HG03066 (cell line): ENCODE measurements around the gene MACROD2.
"Not testable (repeated sequence)": the region's sequence is repeated elsewhere in the genome, so short reads cannot be mapped to it uniquely, and the experiment has no call there.

Source experiments
- ATAC-seq: cut with Tn5 transposase; IDR thresholded peaks from one replicate; pipeline ENCODE4 v1.9.1; 2021; ENCODE audit warnings: low read depth; ENCODE audit not compliant: unreplicated experiment

Gene MACROD2

GRCh38 chr20:15162079-15162647, 1166.8 kb downstream of the MACROD2 start:
- ATAC-seq: no peak

DNA sequence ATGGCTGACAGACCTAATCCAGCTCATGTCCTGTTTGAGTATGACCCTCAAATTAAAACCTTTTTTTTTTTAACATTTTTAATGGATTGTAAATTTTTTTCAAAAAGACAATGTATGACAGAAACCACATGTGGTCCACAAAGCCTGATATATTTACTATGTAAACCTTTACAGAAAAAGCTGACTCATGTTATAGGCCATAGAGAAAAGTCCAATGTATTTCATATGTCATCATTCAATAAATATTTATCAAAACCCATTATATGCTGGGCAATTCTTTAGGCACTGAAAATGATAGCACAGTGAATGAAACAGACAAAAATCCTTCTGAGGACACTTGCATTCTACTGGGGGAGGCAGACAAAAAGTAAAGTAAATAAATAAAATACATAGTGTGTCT, 1168.3 kb downstream of the MACROD2 start:
- ATAC-seq: no peak

DNA sequence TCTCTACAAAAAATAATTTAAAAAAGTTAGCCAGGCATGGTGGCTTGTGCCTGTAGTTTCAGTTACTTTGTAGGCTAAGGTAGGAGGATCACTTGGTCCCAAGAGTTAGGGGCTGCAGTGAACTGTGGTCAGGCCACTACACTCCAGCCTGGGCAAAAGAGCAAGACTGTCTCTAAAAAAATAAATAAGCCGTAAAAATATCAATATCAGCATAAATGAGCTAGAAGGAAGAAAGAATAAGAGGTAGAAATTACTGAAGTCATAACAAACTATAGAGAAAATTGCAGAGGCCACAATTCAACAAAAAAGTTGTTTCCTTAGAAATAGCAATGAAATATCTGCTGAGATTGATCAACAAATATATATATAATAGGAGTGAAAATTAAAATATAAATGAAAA, 1169.4 kb downstream of the MACROD2 start:
- no peak for ATAC-seq

DNA sequence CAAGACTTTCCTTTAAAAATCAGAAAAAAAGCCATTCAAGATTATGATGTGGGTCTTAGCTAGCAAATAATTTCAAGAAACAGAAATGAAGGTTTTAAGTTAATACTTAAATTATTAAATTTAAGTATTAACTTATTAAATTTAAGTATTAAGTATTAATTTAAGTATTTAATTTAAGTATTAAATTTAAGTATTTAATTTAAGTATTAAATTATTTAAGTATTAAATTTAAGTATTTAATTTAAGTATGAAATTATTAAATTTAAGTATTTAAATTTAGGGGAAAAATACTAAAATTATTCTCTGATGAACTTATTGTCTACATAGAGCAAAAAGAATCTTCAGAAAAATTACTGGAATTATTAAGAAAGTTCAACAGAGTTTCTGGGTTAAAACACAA, 1171.4 kb downstream of the MACROD2 start:
- ATAC-seq: no peak

DNA sequence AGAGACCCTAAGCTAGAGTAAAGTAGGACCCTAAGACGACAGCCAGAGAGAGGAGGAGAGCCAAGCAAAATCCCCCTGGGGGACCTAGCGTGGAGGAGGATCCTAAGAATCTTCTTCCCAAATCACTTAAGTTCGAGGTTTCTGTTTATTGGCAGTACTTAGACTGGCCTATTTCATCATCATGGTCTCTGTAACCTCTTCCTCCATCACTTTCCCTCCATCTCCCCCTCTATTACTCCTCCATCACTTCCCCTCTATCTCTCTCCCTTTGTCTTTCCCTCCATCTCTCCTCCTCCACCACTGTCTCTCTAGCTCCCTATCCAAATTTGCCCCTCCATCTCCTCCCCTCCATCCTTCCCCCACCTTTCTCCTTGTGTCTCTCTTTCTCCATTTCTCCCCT, 1175.7 kb downstream of the MACROD2 start:
- no peak for ATAC-seq

DNA sequence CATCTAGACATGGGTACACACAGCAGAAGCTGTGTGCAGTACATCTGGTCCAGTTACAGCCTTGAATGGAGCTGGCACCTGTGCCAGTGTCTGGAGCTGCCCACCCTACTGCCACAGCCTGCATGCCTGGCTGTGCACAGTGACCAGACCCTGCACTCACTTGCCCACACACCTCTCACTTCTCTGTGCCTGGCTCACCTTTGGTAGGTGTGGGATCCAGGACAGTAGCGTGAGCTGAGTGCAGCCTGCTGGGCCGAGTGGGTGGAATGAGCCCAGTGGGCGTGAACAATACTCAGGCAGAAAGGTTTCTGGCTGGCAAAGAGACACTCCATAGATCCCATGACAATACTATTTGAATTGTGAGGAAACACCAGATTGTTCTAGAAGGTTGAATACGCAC, 1181.6 kb downstream of the MACROD2 start:
- no peak for ATAC-seq

DNA sequence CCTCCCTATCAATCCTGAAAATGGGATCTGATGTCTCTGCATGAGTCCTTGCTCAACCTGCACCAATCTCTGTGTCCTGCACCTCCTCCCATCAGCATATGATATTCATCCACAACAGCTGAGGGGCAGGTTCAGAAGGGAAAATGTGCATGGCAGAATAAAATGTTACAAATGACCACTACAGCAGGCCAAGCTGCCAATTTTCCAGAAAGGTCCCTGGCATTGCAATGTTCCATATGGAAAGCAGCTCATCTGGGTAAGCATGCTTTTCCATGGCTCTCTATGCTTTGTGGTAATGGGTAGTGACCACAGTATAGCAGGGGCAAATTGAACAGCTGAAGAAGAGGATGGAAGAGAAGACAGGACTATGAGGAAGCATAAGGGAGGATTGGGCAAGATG, 1183.3 kb downstream of the MACROD2 start:
- ATAC-seq: no peak

- no peak for ATAC-seq
Observed at GRCh38 chr20:15179381-15179780, 1184.1 kb downstream of the MACROD2 start.

DNA sequence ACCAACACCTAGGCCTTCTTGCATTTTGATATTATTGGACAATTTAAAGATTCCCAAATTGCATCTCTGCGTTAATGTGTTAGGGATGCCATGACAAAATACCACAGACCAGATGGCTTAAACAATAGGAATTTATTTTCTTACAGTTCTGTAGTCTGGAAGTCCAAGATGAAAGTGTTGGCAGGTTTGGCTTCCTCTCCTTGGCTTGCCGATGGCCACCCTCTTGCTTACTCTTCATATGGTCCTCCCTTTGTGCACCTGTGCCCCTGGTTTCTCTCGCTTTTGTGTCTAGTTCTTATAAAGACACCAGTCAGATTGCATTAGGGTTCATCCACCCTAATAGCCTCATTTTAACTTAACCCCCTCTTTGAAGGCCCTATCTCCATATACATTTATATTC, 1184.5 kb downstream of the MACROD2 start:
- no peak for ATAC-seq

DNA sequence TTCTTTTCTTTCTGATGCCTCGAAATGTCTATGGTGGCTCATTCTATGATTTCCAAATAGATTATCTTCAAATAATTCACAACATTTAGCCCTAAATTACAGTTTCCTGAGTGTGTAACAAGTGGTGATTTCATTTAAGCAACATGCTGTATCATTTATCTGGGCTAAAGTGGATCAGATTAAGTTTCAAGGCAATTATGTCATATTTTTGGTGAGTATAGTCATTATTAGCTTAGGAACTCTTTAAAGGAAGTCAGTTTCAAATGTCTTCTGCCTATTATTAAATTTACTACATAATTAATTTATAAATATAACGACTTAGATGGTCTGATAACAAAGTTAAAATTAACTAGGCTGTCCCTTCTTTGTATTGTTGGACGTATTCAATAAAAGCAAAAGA, 1190.0 kb downstream of the MACROD2 start:
- no peak for ATAC-seq

DNA sequence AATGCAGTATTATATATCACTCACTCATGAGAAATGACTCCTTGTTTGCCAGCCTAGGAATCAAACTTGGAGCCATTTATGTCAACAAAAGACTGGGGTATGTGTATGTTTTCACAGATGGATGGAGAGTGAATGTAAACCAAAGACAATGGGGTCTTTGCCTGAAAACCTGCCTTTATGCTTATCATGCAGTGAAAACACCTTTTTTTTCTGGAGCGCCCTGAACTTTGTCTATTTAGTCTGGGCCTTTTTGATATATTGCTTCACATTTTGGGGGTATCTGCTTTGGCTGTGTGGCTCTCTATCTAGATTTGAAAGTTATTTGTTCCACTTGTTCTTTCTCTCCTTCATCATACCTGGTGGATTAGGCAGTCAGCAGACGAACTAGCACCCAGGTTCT, 1190.6 kb downstream of the MACROD2 start:
- ATAC-seq: no peak

- no peak for ATAC-seq
Observed at GRCh38 chr20:15187612-15188011, 1192.3 kb downstream of the MACROD2 start.

DNA sequence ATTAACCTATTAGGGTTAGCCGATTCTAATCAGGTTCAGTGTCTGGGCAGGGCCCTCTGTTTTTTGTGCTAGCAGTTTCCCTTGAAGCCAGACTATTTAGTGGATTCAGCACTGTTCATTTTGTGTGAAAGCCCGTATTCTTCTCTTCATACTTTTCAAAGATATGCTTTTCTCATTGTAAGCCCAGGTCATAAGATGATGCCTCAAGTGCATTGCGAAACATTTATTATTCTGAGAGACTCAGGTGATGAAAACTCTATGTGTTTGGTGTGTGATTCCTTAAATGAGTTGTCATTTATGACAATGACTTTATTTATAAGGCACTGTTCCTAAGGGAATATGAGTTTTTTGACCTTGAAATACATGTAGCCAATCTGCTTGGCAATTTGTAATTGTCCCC, 1193.1 kb downstream of the MACROD2 start:
- no peak for ATAC-seq

DNA sequence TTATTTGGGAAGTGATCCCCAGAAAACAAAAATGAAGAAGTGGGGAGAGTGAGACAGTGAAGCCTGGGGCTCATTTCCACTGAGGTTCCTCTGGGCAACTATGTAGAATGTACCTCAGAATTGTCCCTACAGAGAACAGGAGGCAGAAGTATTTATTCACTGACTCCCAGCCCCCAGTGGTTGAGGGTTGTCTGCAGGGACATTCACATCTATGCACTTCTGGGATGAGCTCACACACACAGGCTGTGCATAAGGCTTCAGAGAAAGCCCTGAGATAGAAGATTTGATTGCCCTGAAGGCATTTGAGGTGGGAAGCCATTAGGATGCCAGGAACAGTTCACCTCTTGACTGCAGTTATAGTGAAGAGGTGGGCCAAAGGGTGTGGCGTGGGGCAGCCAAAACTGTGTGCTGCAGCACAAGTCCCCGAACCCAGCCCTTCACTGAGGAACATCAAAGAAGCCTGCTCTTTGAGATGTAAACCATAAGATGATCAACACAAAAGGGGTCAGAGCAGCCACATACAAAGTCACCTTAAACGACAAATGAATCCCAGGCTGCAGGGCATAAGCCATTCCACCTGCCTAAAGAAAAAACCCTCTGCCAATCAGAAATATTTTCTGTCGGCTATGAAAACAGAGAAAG, 1195.9 kb downstream of the MACROD2 start:
- no peak for ATAC-seq

DNA sequence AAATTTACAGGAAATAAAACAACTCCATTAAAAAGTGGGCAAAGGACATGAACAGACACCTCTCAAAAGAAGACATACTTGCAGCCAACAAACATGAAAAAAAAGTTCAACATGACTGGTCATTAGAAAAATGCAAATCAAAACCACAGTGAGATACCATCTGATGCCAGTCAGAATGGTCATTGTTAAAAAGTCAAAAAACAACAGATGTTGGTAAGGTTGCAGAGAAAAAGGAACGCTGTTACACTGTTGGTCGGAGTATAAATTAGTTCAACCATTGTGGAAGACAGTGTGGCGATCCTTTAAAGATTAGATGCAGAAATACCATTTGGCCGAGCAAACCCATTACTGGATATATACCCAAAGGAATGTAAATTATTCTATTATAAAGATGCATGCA, 1200.1 kb downstream of the MACROD2 start:
- ATAC-seq: no peak

DNA sequence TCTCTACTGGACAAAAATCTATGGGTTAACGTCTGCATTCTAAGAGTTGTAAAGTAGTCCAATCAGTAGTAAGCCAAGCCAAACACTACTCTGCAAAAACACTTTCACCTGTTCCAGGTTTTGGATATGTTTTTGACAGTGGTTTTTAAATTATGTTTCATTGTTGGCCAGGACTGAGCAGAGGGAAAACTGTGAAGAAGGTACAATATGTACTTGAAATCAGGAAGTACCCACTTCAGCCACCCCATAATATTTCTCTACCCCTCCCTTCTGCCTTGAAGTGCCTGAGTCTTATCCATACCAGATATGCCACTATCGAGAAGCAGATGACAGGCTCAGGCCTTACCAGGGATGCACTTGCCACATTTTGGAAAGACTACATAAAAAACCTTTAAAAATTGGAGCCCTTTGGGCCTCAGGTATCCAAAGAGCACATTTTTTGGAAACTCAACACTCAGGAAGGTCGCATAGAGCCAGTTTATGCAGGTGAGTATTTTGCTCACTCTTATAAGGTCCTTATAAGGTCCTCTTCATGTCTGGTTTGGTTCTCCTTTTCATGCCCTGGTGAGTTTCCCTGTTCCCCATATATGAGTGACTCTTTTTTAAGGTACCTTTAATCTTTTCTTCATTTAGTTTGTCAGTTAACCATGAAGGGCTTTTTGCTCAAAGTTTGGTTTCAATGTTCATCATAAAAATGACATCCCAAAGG, 1201.4 kb downstream of the MACROD2 start:
- no peak for ATAC-seq

GRCh38 chr20:15198017-15198416, 1202.7 kb downstream of the MACROD2 start:
- ATAC-seq: not testable (repeated sequence)

DNA sequence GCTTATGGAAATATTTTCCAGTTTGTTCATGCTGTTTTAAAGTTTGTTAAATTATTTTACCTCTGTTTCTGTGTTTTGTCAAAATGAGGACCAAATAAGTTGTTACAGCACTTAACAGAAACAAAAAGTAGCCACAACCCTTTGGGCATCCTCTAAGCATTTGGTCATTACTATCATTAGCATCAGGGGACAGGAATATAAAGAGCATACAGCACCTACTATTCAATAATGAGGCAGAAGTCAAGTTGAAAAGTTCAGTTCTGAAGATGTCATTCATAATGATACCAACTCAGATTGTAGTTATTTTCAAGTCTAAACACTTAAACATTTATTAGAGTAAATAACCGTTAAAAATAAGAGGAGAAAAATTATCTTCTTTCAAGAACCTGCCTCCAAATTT, 1204.4 kb downstream of the MACROD2 start:
- peak; percentile 32 for ATAC-seq

DNA sequence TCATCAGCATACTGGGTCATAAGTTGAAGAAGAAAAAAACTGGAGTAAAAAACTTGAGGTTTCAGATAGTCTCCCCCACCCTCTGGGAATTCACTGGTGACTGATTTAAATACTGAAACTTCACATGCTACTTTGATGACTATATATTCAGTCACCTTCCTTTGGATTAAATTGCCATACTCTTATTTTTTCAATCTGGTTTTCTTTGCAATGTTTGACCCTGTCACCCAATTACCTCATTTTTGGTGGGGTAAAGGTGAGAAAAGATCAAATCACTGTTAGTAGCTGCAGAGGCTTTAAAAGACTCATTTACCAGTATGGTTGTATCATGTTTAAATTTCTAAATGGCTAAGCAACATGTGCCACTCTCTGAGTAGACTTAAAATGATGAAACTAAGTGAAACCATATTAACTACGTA, 1204.8 kb downstream of the MACROD2 start:
- ATAC-seq: peak; percentile 74

DNA sequence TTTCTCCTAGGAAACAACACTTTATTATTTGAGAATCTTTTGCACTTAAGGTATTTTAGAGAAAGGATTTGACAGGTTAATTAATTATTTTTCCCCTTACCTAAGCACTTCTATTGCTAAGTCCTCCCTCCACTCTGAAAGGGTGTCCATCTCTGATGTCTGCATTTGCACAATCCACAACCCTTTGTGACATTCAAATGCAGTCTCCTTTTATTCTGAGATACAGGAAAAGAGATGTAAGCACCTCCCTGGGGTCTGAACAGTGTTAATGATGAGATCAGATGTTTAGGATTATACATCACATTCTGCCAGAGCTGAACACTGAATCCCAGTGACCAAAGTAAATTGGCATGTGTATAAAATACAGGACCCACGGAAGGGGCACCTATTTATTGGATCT, 1206.3 kb downstream of the MACROD2 start:
- no peak for ATAC-seq

- ATAC-seq: no peak
Observed at GRCh38 chr20:15204234-15204633, 1208.9 kb downstream of the MACROD2 start.

- ATAC-seq: no peak
Observed at GRCh38 chr20:15205028-15205427, 1209.7 kb downstream of the MACROD2 start.
